HCT116 (cell line): ENCODE results near the gene RELA. TPM values are rescaled to one million over a fixed set of nuclear protein-coding genes. Genes with fewer than 3 reads are reported as not detected.

ENCODE experiments used
- ATAC-seq: fragments of 200-7000 bp; cut with Tn5 transposase; 2 replicates; pipeline ENCODE4 v1.9.1; 2020; ENCODE audit warnings: mild to moderate bottlenecking, moderate library complexity
- BruUV-seq: library from RNA; stranded (reverse); fragments of 400-500 nt; replicated peaks from 2 replicates; lab custom pipeline; 2021; lab: Mats Ljungman, UMichigan
- CTCF ChIA-PET: fragments of 300-600 bp; sonication (Branson Sonifier 250); formaldehyde crosslinking; loops from one replicate; lab custom pipeline; 2021; ENCODE audit warnings: antibody characterized with exemption; lab: Charles Lee
- POLR2A ChIA-PET: fragments of 300-600, 350-600 bp; sonication (Branson Sonifier 250); formaldehyde crosslinking; loops from one replicate; lab custom pipeline; 2021; ENCODE audit warnings: antibody characterized with exemption; lab: Charles Lee
- RAD21 ChIA-PET, 2 experiments: fragments of 300-600 bp; sonication (Branson Sonifier 250); formaldehyde crosslinking; loops; one replicate each; lab custom pipeline; 2023; ENCODE audit warnings: low total read pairs in 2 of 2; ENCODE audit not compliant: uncharacterized antibody in 2 of 2, unreplicated experiment in 2 of 2, low non-redundant PET in 1 of 2; lab: Charles Lee
- DNase-seq: peaks from one replicate; pipeline ENCODE4 v3.0.0-alpha.2; 2010; ENCODE audit warnings: low read depth, low spot score
- H2AFZ ChIP-seq: fragments of 200-600 bp; shearing (Covaris generic), sonication (generic); 2 replicates; pipeline ENCODE4 v1.6.1; 2017; ENCODE audit warnings: low read depth, mixed run types, mixed read lengths, antibody characterized with exemption, low read length; ENCODE audit not compliant: poor library complexity, severe bottlenecking
- H3K27ac ChIP-seq: 2 replicates; pipeline ENCODE4 v1.5.1; 2012; ENCODE audit warnings: low read depth, low read length
- H3K27me3 ChIP-seq: fragments of 200-600 bp; sonication (generic); 2 replicates; pipeline ENCODE4 v1.6.1; 2016; ENCODE audit warnings: mixed run types, low read length, mixed read lengths; ENCODE audit not compliant: insufficient read depth
- H3K36me3 ChIP-seq, 2 experiments: fragments of 200-500 bp in 1 of 2; fragments of 200-600 bp in 1 of 2; sonication (Bioruptor generic) in 1 of 2; sonication (generic) in 1 of 2; 2 replicates each; pipeline versions ENCODE4 v1.5.1 to v1.6.1; 2014 to 2016; ENCODE audit warnings: low read length in 2 of 2, inconsistent platforms in 1 of 2, mixed read lengths in 1 of 2, mixed run types in 1 of 2; ENCODE audit not compliant: insufficient read depth in 2 of 2, control insufficient read depth in 1 of 2
- H3K4me1 ChIP-seq, 2 experiments: fragments of 200-600 bp in 1 of 2; sonication (generic) in 1 of 2; 2 replicates each; pipeline versions ENCODE4 v1.5.1 to v1.6.1; 2012 to 2017; ENCODE audit warnings: low read length in 2 of 2, inconsistent platforms in 1 of 2, mild to moderate bottlenecking in 1 of 2, mixed read lengths in 1 of 2, mixed run types in 1 of 2, moderate library complexity in 1 of 2; ENCODE audit not compliant: insufficient read depth in 2 of 2, control insufficient read depth in 1 of 2
- H3K4me2 ChIP-seq: fragments of 200-600 bp; sonication (generic); 2 replicates; pipeline ENCODE4 v1.6.1; 2017; ENCODE audit warnings: mixed run types, low read length, mixed read lengths
- H3K4me3 ChIP-seq, 2 experiments: fragments of 200-600 bp in 1 of 2; sonication (generic) in 1 of 2; replicated peaks in 1 of 2; 2 replicates each; pipeline ENCODE4 v1.5.1; 2011 to 2016; ENCODE audit warnings: low read length in 2 of 2, control low read depth in 1 of 2, low read depth in 1 of 2, mild to moderate bottlenecking in 1 of 2, mixed read lengths in 1 of 2, mixed run types in 1 of 2
- H3K79me2 ChIP-seq: fragments of 200-600 bp; sonication (generic); 2 replicates; pipeline ENCODE4 v1.6.1; 2017; ENCODE audit warnings: mild to moderate bottlenecking, mixed run types, low read length, moderate library complexity, mixed read lengths; ENCODE audit not compliant: insufficient read depth
- H3K9ac ChIP-seq: fragments of 200-600 bp; sonication (generic); 2 replicates; pipeline ENCODE4 v1.6.1; 2016; ENCODE audit warnings: low read length, mixed read lengths
- H3K9me2 ChIP-seq: fragments of 200-600 bp; sonication (generic), shearing (Covaris generic); 2 replicates; pipeline ENCODE4 v1.6.1; 2017; ENCODE audit warnings: mixed run types, mild to moderate bottlenecking, moderate library complexity; ENCODE audit not compliant: insufficient read depth
- H3K9me3 ChIP-seq, 2 experiments: fragments of 200-500 bp in 1 of 2; fragments of 200-600 bp in 1 of 2; sonication (Bioruptor generic) in 1 of 2; sonication (generic) in 1 of 2; 2 replicates each; pipeline ENCODE4 v1.6.1; 2014 to 2017; ENCODE audit warnings: low read length in 2 of 2, mixed read lengths in 2 of 2, inconsistent platforms in 1 of 2, low read depth in 1 of 2, mild to moderate bottlenecking in 1 of 2, mixed run types in 1 of 2, moderate library complexity in 1 of 2; ENCODE audit not compliant: control insufficient read depth in 1 of 2, insufficient read depth in 1 of 2
- H4K20me1 ChIP-seq: fragments of 200-600 bp; sonication (generic), shearing (Covaris generic); 2 replicates; pipeline ENCODE4 v1.6.1; 2017; ENCODE audit warnings: mixed run types, mild to moderate bottlenecking, moderate library complexity; ENCODE audit not compliant: insufficient read depth
- CBX3 ChIP-seq: IDR thresholded peaks from 2 replicates; pipeline ENCODE4 v1.6.1; 2012; ENCODE audit warnings: low read depth
- ELF1 ChIP-seq: IDR thresholded peaks from 2 replicates; pipeline ENCODE4 v1.6.1; 2012; ENCODE audit warnings: low read depth, borderline replicate concordance
- EZH2 ChIP-seq: fragments of 200-600 bp; sonication (generic); IDR thresholded peaks from 2 replicates; pipeline ENCODE4 v1.6.1; 2017; ENCODE audit warnings: antibody characterized with exemption, mixed run types
- EZH2phosphoT487 ChIP-seq: fragments of 200-600 bp; IDR thresholded peaks from 2 replicates; pipeline ENCODE4 v1.6.1; 2018; ENCODE audit warnings: antibody characterized with exemption, borderline replicate concordance
- FOSL1 ChIP-seq: IDR thresholded peaks from 2 replicates; pipeline ENCODE4 v1.6.1; 2012; ENCODE audit warnings: low read depth
- JUND ChIP-seq: IDR thresholded peaks from 2 replicates; pipeline ENCODE4 v1.6.1; 2012
- MAX ChIP-seq: IDR thresholded peaks from 2 replicates; pipeline ENCODE4 v1.6.1; 2012
- POLR2AphosphoS5 ChIP-seq: IDR thresholded peaks from 2 replicates; pipeline ENCODE4 v1.6.1; 2011; ENCODE audit warnings: mild to moderate bottlenecking, low read depth, low read length, moderate library complexity
- RAD21 ChIP-seq: IDR thresholded peaks from 2 replicates; pipeline ENCODE4 v1.6.1; 2012; ENCODE audit warnings: low read depth, mild to moderate bottlenecking
- SIN3A ChIP-seq: IDR thresholded peaks from 2 replicates; pipeline ENCODE4 v1.6.1; 2012; ENCODE audit warnings: low read depth
- SP1 ChIP-seq: IDR thresholded peaks from 2 replicates; pipeline ENCODE4 v1.6.1; 2012; ENCODE audit warnings: low read depth
- SRF ChIP-seq: IDR thresholded peaks from 2 replicates; pipeline ENCODE4 v1.6.1; 2012; ENCODE audit warnings: low read depth
- TCF7L2 ChIP-seq: IDR thresholded peaks from 2 replicates; pipeline ENCODE4 v1.7.0; 2011; ENCODE audit warnings: borderline replicate concordance, inconsistent platforms; ENCODE audit not compliant: insufficient read depth, insufficient read length; ENCODE audit errors: extremely low read depth
- ZFX ChIP-seq: fragments of 450-650 bp; IDR thresholded peaks from 2 replicates; pipeline ENCODE4 v1.6.1; 2017
- ZNF274 ChIP-seq: fragments of 200-500 bp; sonication (Bioruptor generic); IDR thresholded peaks from 2 replicates; pipeline ENCODE4 v1.6.1; 2014; ENCODE audit warnings: mild to moderate bottlenecking, low read depth, low read length, inconsistent platforms
- intact Hi-C: fragments of 100-400 bp; cut with micrococcal nuclease; formaldehyde crosslinking; loops from 2 replicates; pipeline ENCODE4 v1.10.0; 2022
- total RNA-seq: library from RNA; stranded (reverse); gene quantifications from one replicate; pipeline ENCODE4 v1.2.1, GENCODE V29; 2021; ENCODE audit not compliant: unreplicated experiment

RELA gene
- total RNA-seq, 1 experiment from 2014 or later, result 78.5 TPM

DNA sequence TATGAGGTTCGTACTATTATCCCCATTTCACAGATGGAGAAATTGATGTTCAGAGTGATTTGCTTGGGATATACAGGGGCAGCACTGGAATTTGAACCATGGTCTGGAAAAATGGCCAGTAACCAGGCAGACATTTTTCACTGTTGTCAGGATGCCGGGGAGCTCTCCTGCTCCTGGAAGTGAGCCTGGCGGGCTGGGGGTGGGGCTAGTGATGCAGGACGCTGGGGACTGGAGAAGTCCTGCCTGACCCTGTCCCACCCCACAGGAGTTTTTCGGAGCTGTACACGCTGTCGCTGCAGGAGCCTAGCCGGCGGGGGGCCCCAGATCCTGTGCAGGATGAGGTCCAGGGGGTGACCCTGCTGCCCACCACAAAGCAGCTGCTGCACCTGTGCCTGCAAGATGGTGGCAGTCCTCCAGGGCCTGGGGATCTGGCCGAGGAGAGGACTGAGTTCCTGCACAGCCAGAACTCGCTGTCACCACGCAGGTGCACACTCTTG, 13.7 kb downstream of the RELA start:
- TF ChIP-seq JUND, result no peak
- no peak for TF ChIP-seq TCF7L2
- TF ChIP-seq FOSL1, result no peak
- TF ChIP-seq SRF, result no peak
- TF ChIP-seq EZH2, result no peak
- no peak for TF ChIP-seq ELF1
- TF ChIP-seq SP1, result no peak
- TF ChIP-seq RAD21, result no peak
- no peak for TF ChIP-seq ZFX
- no peak for TF ChIP-seq ZNF274
- no peak for TF ChIP-seq MAX
- no peak for TF ChIP-seq EZH2phosphoT487
- TF ChIP-seq SIN3A, result no peak
- TF ChIP-seq CBX3, result no peak
- TF ChIP-seq POLR2AphosphoS5, result no peak
- Histone ChIP-seq H3K4me2 (no peak overlapping the region), H3K9me2 (no peaks in the 10 kb centered on the region), H3K79me2 (no peaks in the 10 kb centered on the region; the same call in 1 of the 2 replicates), H3K4me3 (no peak overlapping the region), H3K36me3 (peaks cover 0 to 10% of the 10 kb centered on the region in 2 experiments; a peak in 1 of 4 replicates), H3K9ac (no peak overlapping the region), H3K9me3 (no peaks in the 10 kb centered on the region), H3K27me3 (no peaks in the 10 kb centered on the region), H2AFZ (no peak overlapping the region), H3K4me1 (peaks cover 56 to 87% of the 10 kb centered on the region in 2 experiments), H3K27ac (peak overlapping the region; percentile 96; the same call in 1 of the 2 replicates), H4K20me1 (no peaks in the 10 kb centered on the region)
- ATAC-seq, result no peak
- ChIA-PET RAD21 (no interaction called here), CTCF (no interaction called here), POLR2A (interaction anchor here (0.7 kb wide), 1 partner anchor 14 kb away, joined by 4 read pairs; the partner anchor contains the start of gene RELA)
- intact Hi-C loops, result no loop called here
- no TSS peak for BruUV-seq
- no peak for DNase-seq
